Heart right ventricle (tissue), 16 donors: Measurements from ENCODE around the gene CORO1C. TPM values are rescaled to one million over a fixed set of nuclear protein-coding genes. Genes with fewer than 3 reads are reported as not detected.

Experiments used
- ATAC-seq, 8 donors: fragments of 200-7000 bp; cut with Tn5 transposase; one replicate each; pipeline ENCODE4 v1.9.1; 2020; ENCODE audit warnings: mild to moderate bottlenecking in 8 of 8, moderate library complexity in 8 of 8, moderate number of reproducible peaks in 1 of 8
- DNase-seq, 2 donors: peaks; one replicate each; pipeline ENCODE4 v3.0.0-alpha.2; 2020
- H3K27ac ChIP-seq, 10 donors: fragments of 200-600 bp; sonication (generic) in 2 of 10; one replicate each; pipeline versions ENCODE4 v1.5.0 to v1.8.0; 2020 to 2022; ENCODE audit warnings: mild to moderate bottlenecking in 3 of 10
- H3K27me3 ChIP-seq, 7 donors: fragments of 200-600 bp; one replicate each; pipeline ENCODE4 v1.8.0; 2021 to 2022; ENCODE audit warnings: mild to moderate bottlenecking in 2 of 7
- H3K36me3 ChIP-seq, 9 donors: fragments of 200-600 bp; sonication (generic) in 1 of 9; one replicate each; pipeline versions ENCODE4 v1.5.0 to v1.8.0; 2020 to 2022; ENCODE audit warnings: mild to moderate bottlenecking in 2 of 9
- H3K4me1 ChIP-seq, 9 donors: fragments of 200-600 bp; sonication (generic) in 1 of 9; one replicate each; pipeline versions ENCODE4 v1.5.0 to v1.8.0; 2020 to 2022; ENCODE audit warnings: mild to moderate bottlenecking in 4 of 9
- H3K4me3 ChIP-seq, 10 donors: fragments of 200-600 bp; sonication (generic) in 2 of 10; one replicate each; pipeline versions ENCODE4 v1.5.0 to v1.8.0; 2020 to 2022; ENCODE audit warnings: mild to moderate bottlenecking in 7 of 10, moderate library complexity in 2 of 10
- H3K9me3 ChIP-seq, 11 donors: fragments of 200-600 bp in 10 of 11; sonication (generic) in 2 of 11; one replicate each; pipeline versions ENCODE4 v1.5.0 to v1.8.0; 2013 to 2022; ENCODE audit warnings: mild to moderate bottlenecking in 2 of 11, control low read depth in 1 of 11, moderate library complexity in 1 of 11
- WGBS, 2 donors: extraction: QIAGEN DNeasy Blood & Tissue Kit; methylation state at CpG; one replicate each; pipeline ENCODE4 v1.1.7; 2013; ENCODE audit warnings: inconsistent platforms in 1 of 2; 5-methylcytosine and 5-hydroxymethylcytosine counted together
- intact Hi-C, 10 donors: fragments of 100-400 bp; cut with DNase I; formaldehyde crosslinking; loops; one replicate each; pipeline versions ENCODE4 v1.11.1 to v1.14.2; 2022
- long read RNA-seq, 3 donors: library from polyadenylated mRNA; unstranded; transcript quantifications; one replicate each; pipeline ENCODE4 v2.0.0, GENCODE V29; 2020 to 2021
- polyA plus RNA-seq, 2 donors: library from polyadenylated mRNA; stranded (reverse); fragments of 200-250 nt; gene quantifications; one replicate each; pipeline ENCODE4 v1.2.3, GENCODE V29; 2013
- total RNA-seq, 10 donors: library from RNA; stranded (reverse); fragmentation: NEBNext Ultra II Directional in 3 of 10; extraction: Animal tissue kit (Norgen Biotek cat#: 25700) in 3 of 10; gene quantifications; one replicate each; pipeline versions ENCODE4 v1.2.1 to v1.2.4, GENCODE V29; 2021 to 2023
- TF ChIP-seq, protein P1 (sequence below), 9 donors: fragments of 200-600 bp; sonication (generic) in 2 of 9; IDR thresholded peaks; one replicate each; pipeline versions ENCODE4 v1.5.0 to v1.8.0; 2021 to 2022; ENCODE audit warnings: antibody characterized with exemption in 9 of 9, mild to moderate bottlenecking in 5 of 9, moderate library complexity in 1 of 9
- donor health status: Arrhythmogenic right ventricular cardiomyopathy.
- donor health status: ischemic (EF 13 %, LVEDD 7.1; RV severe dilation, severe dysfunction).
- donor health status: healthy with polysubstance abuse.
- donor health status: DM: no; HTN: yes; CAD: no.
- donor health status: DM: no; HTN: no; CAD: no.
- donor health status: ischemic (EF 25% LVEDD 6.9; RV normal size, moderate dysfunction).
- donor health status: ischemic (EF 25% LVEDD 5.7; RV mildly dilated, moderate dysfunction).
- donor health status: healthy.
- donor health status: DM: yes; HTN: yes; CAD: no.
- donor health status: Ischemic cardiomyopathy.
- donor health status: ischemic (EF 35%, LVEDD 5.7; RV mildly dilated, moderate dysfunction).
- donor health status: nonischemic (EF 11% LVEDD 7.7; RV severe dilation, severe dysfunction).
- donor health status: DM: yes; HTN: yes; CAD: no.
- donor health status: PGD.
- donor health status: ischemic (EF 29% LVEDD 5.4; RV normal size, mild dysfunction).
- donor health status: nonischemic (EF 23%, LVEDD 6.1; RV moderate dilation, normal function).

The CORO1C gene
- total RNA-seq (10 to 100 TPM; 50.2 to 88.6 (median 59.1) TPM), polyA plus RNA-seq (10 to 100 TPM; 25.5 to 34.5 TPM)
- long read RNA-seq, donor 1, partial matches to known transcripts: 3 of 15 reads
- long read RNA-seq, donor 1, other reads (novel, unspliced or antisense): 8 of 15 reads
- long read RNA-seq, donor 2, transcript CORO1C-201 (11 exons, 3,892 nt): major isoform, 14 of 24 reads
- long read RNA-seq, donor 2, partial matches to known transcripts: 4 of 24 reads
- long read RNA-seq, donor 2, other reads (novel, unspliced or antisense): 6 of 24 reads
- long read RNA-seq, donor 3, transcript CORO1C-201 (11 exons, 3,892 nt): major isoform, 37 of 68 reads
- long read RNA-seq, donor 3, partial matches to known transcripts: 21 of 68 reads
- long read RNA-seq, donor 3, other reads (novel, unspliced or antisense): 10 of 68 reads

DNA sequence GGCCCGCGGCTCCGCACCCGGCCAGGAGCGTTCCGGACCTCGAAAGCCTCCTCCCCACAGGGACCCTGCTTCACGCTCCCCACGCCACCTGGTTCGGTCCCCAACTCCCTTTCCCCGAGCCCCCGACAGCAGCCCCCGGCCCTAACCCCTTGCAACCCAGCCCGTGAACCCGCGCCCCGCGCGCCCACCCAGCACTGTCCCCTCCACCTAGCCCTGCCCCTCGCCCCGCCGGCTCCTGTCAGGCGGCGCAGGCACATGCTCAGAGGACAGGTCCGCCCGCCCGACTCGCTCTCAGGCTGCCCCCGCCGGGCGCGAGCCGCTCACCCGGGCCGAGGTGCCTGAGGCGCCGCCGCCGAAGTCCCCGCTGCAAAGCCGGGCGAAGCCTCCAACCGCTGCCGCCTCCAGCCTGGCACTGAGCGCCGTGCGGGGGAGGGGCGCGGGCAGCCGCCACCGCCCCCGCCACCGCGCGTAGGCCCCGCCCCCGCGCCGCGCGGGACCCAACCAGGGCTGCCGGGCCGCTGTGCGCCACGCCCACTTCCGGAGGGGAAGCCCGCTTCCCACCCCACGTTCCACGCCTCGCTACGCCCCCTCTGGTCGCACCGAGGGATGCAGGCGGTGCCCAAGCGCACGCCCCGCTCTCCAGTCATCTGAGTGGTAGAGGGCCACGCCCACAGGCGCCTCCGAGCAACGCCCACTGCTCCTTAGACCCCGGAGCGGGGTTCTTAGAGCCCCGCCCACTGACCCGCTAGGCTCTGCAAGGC lies at the start of gene CORO1C:
Gene CORO1C, minus strand, starts transcription at position 414 of the 761 bp plus-strand sequence. CDS start 30,200 bp downstream, outside the sequence.
- Histone ChIP-seq H3K27me3 (no peaks in the 10 kb centered on the region), H3K9me3 (no peaks in the 10 kb centered on the region), H3K27ac (peak within 1 kb of the TSS; percentile 95 to 99 (median 98)), H3K4me3 (peak within 1 kb of the TSS; percentile 76 to 98 (median 91)), H3K4me1 (peaks cover 0 to 58% (median 27%) of the 10 kb centered on the region in 9 donors), H3K36me3 (no peaks in the 10 kb centered on the region)
- intact Hi-C loops: loop anchor here (1.0 to 10.0 kb wide), 15 partner anchors 36 to 169 kb away; partner anchors contain the start of genes ISCU (in 2 of the 10), SART3 (in 2 of the 10) and SSH1 (in 2 of the 10)
- peak; percentile 96 to 99 for DNase-seq
- TF ChIP-seq, protein P1, sequence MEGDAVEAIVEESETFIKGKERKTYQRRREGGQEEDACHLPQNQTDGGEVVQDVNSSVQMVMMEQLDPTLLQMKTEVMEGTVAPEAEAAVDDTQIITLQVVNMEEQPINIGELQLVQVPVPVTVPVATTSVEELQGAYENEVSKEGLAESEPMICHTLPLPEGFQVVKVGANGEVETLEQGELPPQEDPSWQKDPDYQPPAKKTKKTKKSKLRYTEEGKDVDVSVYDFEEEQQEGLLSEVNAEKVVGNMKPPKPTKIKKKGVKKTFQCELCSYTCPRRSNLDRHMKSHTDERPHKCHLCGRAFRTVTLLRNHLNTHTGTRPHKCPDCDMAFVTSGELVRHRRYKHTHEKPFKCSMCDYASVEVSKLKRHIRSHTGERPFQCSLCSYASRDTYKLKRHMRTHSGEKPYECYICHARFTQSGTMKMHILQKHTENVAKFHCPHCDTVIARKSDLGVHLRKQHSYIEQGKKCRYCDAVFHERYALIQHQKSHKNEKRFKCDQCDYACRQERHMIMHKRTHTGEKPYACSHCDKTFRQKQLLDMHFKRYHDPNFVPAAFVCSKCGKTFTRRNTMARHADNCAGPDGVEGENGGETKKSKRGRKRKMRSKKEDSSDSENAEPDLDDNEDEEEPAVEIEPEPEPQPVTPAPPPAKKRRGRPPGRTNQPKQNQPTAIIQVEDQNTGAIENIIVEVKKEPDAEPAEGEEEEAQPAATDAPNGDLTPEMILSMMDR (IDR thresholded peaks at IDR 0.05): peak; percentile 76 to 96 (median 93)
- ATAC-seq: peak; percentile 81 to 92 (median 88)
- WGBS, 2 donors: 1% methylated on average over 62 to 85 of the region's 85 CpGs

GRCh38 chr12:108779998-108780688 lies 48.8 kb upstream of the CORO1C start:
- ATAC-seq (peak in 2 of 8 donors; percentile 6 to 28), DNase-seq (no peak)
- Histone ChIP-seq H3K27me3 (no peaks in the 10 kb centered on the region), H3K4me1 (peaks cover 4 to 52% (median 35%) of the 10 kb centered on the region in 9 donors), H3K36me3 (peaks cover 0 to 29% (median 0%) of the 10 kb centered on the region in 9 donors), H3K9me3 (no peaks in the 10 kb centered on the region), H3K4me3 (no peak overlapping the region), H3K27ac (peak overlapping the region in 3 of 10 donors; percentile 12 to 27 (median 25))
- intact Hi-C loops: loop anchor here in 3 of 10 donors (10.0 kb wide), 1 partner anchor 45 kb away; the partner anchor contains the start of gene CORO1C (in 3 of the 3)
- 47 to 59% methylated on average over 9 of the region's 9 CpGs for WGBS, 2 donors
- TF ChIP-seq, protein P1 (IDR thresholded peaks at IDR 0.05): no peak

DNA sequence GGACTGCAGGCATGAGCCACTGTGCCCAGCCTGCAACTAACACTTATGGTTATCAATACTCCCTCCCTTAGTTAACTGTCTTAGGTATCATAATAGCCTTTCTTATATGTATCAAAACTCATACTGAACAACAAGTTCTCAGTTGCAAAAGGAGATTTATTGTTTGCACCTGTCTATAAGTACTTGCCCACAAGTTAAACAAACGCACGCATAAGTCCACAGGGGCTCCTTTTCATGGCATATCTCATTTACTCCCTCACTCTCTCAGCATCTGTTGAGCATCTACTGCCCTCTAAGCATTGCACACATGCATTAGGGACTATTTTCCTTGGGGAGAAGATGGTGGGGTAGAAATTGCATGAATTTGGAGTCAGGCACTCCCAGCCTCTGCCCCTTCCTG lies 46.7 kb upstream of the CORO1C start:
- intact Hi-C loops: no loop called here
- peaks cover 9 to 52% (median 36%) of the 10 kb centered on the region in 9 donors for H3K4me1 ChIP-seq
- 81 to 91% methylated on average over 2 of the region's 2 CpGs for WGBS, 2 donors

More for the DNA sequence above, 46.7 kb upstream of the CORO1C start:
- TF ChIP-seq, protein P1 (IDR thresholded peaks at IDR 0.05): no peak
- Histone ChIP-seq H3K36me3 (peaks cover 0 to 9% (median 0%) of the 10 kb centered on the region in 9 donors), H3K4me3 (no peak overlapping the region), H3K27ac (no peak overlapping the region), H3K27me3 (no peaks in the 10 kb centered on the region), H3K9me3 (no peaks in the 10 kb centered on the region)
- DNase-seq: no peak
- no peak for ATAC-seq
